Measurements from ENCODE around the gene TMEM201.
A peak's percentile ranks its signal among the peaks of the same experiment; 100 is the strongest.
"Not testable (repeated sequence)": the region's sequence is repeated elsewhere in the genome, so short reads cannot be mapped to it uniquely, and the experiment has no call there.

Gene TMEM201, protein sequence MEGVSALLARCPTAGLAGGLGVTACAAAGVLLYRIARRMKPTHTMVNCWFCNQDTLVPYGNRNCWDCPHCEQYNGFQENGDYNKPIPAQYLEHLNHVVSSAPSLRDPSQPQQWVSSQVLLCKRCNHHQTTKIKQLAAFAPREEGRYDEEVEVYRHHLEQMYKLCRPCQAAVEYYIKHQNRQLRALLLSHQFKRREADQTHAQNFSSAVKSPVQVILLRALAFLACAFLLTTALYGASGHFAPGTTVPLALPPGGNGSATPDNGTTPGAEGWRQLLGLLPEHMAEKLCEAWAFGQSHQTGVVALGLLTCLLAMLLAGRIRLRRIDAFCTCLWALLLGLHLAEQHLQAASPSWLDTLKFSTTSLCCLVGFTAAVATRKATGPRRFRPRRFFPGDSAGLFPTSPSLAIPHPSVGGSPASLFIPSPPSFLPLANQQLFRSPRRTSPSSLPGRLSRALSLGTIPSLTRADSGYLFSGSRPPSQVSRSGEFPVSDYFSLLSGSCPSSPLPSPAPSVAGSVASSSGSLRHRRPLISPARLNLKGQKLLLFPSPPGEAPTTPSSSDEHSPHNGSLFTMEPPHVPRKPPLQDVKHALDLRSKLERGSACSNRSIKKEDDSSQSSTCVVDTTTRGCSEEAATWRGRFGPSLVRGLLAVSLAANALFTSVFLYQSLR

GRCh38 chr1:9588551-9589143 is at the start of gene TMEM201:
Gene TMEM201 (plus strand): TSS chr1:9588911. CDS start chr1:9588931, 20 bp downstream.
- peak; percentile 99 for DNase-seq (ENCODE audit: low spot score)

- DNase-seq (ENCODE audit: low spot score), result peak; percentile 99
These were observed 49.4 kb upstream of the TMEM201 start, which contains the start of gene SLC25A33 for GRCh38 chr1:9539165-9539828. Gene SLC25A33 (plus strand): TSS chr1:9539465. CDS start chr1:9539692, 227 bp downstream.

GRCh38 chr1:9539829-9540550 is 48.7 kb upstream of the TMEM201 start:
- DNase-seq (ENCODE audit: low spot score), result peak; percentile 86

GRCh38 chr1:9542430-9542829 is 46.3 kb upstream of the TMEM201 start:
- DNase-seq (ENCODE audit: low spot score), result no peak

GRCh38 chr1:9544926-9545325 is 43.8 kb upstream of the TMEM201 start:
- no peak for DNase-seq (ENCODE audit: low spot score)

DNA sequence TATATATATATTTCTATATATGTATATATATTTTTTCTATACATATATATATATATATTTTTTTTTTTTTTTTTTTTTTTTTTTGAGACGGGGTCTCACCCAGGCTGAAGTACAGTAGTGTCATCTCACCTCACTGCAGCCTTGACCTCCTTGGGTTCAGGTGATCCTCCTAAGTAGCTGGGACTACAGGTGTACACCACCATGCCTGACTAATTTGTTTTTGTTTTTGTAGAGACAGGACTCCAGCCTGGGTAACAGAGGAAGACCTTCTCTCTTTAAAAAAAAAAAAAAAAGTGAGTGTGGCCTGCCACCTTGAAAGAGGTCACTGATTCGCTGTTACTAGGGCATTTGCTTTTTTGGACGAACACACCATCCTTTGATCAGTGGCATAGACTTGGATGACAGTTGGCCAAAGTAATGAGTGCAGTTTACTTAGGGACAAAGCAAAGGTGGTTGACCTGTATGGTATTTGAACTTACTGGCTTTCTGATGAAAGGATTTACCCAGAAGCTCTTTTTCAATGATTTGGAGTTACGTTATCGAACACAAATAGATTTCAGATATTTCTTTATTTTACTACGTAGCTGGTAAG is 38.7 kb upstream of the TMEM201 start:
- no peak for DNase-seq (ENCODE audit: low spot score)

DNA sequence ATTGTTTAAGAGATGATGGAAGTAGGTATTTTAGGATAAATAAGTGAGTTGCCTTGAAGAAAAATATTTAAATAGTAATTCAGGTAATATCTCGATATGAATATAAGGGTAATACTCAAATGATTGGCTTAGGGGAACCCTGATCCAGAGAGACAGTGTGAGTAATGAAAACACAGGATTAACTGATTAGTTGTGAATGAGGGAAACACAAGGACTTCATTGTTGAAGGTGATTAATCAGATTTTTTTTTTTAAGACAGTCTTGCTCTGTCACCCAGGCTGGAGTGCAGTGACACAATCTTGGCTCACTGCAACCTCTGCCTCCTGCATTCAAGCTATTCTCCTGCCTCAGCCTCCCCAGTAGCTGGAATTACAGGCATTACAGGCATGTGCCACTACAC is 36.7 kb upstream of the TMEM201 start:
- DNase-seq (ENCODE audit: low spot score), result no peak

DNA sequence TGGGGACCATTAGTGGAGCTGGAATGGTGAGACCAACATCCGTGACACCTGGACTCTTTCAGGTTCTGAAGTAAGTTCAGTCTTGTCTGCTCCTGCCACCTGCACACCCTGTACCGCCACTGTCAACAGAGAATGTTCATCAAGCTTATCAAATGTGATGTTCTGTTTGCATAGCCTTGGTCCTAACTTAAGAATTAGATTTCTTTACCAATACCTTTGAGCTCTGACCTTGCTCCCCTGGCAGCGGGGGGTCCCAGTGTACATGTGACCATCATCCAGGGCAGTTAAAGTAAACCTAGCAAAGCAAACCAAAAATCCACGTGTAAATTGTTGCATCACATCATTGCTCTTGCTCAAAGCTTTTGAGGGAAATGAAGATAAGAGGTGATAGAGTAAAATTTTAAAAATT is 35.0 kb upstream of the TMEM201 start:
- DNase-seq (ENCODE audit: low spot score), result no peak

- no peak for DNase-seq (ENCODE audit: low spot score)
These were observed 32.8 kb upstream of the TMEM201 start for GRCh38 chr1:9555942-9556341.

DNA sequence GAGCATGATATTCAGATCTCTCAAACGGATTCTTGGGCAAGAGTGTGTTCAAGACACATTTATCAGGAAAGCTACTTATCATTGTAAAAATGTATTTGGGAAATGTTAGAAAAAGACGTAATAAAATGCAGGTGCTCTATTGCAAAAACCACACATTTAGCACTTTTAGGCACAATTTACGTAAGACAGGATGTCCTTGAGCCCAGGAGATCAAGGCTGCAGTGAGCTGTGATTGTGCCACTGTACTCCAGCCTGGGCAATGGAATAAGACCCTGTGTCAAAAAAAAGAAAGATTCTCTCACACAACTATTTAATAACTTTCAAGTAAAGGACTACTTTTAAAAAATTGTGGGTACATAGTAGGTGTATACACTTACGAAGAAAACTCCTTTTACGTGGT is 31.1 kb upstream of the TMEM201 start:
- no peak for DNase-seq (ENCODE audit: low spot score)

DNA sequence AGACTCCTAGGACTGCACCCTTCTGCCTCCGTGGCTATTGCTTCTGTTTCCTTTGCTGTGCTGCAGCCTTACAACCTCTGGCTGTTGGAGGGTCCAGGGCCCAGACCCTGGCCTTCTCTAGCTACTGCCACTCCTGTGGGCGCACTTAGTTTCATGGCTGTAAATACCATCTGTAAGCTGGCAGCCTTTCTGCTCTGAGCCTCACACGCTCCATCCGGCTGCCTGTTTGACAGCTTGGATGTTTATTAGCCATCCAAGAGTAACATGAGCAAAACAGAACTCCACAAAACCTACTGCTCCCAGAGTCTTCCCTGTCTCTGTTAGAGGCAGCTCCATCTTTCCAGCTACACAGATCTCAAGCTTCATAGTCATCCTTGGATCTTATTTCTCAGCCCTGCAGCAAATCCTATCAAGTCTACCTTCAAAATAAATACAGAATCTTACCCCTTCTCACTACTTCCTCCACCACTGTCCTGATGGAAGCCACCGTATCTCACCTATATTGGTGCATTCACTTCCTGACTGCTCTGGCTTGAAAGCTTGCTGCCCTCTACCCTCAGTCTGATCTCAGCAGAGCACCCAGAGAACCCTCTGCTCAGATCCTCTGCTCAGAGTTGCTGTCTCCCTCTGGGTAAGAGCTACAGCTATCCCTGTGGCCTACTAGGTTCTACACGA is 30.3 kb upstream of the TMEM201 start:
- no peak for DNase-seq (ENCODE audit: low spot score)

- DNase-seq (ENCODE audit: low spot score), result no peak
These were observed 29.7 kb upstream of the TMEM201 start for GRCh38 chr1:9558946-9559545.

GRCh38 chr1:9559673-9560072 is 29.0 kb upstream of the TMEM201 start:
- DNase-seq (ENCODE audit: low spot score), result no peak

DNA sequence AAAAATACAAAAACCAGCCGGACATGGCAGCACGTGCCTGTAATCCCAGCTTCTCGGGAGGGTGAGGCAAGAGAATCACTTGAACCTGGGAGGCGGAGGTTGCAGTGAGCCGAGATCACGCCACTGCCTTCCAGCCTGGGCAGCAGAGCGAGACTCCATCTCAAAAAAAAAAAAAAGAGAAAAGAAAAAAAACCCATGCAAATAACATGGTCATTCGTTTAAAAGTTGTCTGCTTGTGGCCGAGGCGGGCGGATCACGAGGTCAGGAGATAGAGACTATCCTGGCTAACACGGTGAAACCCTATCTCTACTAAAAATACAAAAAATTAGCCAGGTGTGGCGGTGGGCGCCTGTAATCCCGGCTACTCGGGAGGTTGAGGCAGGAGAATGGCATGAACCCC is 28.6 kb upstream of the TMEM201 start:
- DNase-seq (ENCODE audit: low spot score), result not testable (repeated sequence)

DNA sequence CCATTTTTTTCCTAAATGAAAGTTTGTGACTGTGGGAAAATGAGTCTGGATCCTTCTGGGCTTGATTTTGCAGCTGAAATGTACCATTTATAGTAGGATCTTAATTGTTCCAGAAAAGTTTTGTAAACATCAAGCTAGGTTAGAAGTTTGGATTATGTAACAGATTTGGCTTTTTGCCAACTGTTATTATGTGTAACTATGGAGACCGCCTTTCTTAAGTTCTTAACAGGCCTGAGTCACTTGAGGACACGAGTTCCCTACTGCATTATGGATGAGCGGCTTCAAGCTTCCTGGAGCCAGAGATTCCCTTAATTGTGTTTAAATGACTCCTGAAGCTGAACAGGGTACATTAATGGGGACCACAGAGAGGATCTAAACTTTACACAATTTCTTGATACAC is 27.3 kb upstream of the TMEM201 start:
- peak; percentile 79 for DNase-seq (ENCODE audit: low spot score)

DNA sequence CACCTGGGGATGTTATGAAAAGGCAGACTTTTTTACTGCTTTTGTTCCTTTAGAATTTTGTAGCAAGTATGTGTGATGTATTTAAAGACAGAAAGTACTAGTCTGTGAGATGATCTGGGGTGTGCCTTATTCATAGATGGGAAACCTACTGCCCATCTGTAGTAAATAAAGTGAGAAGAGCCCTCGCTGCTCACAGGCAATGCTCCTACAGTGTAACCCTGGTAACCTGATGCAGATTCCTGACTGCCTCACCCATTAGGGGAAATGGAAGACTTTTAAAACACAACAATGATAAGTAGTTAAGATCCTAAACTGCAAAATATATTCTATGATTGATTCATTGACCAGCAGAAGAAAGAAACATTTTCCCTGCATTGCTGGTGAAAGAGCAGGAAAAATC is 19.4 kb upstream of the TMEM201 start:
- DNase-seq (ENCODE audit: low spot score), result no peak

GRCh38 chr1:9570886-9571529 is 17.7 kb upstream of the TMEM201 start:
- not testable (repeated sequence) for DNase-seq (ENCODE audit: low spot score)

DNA sequence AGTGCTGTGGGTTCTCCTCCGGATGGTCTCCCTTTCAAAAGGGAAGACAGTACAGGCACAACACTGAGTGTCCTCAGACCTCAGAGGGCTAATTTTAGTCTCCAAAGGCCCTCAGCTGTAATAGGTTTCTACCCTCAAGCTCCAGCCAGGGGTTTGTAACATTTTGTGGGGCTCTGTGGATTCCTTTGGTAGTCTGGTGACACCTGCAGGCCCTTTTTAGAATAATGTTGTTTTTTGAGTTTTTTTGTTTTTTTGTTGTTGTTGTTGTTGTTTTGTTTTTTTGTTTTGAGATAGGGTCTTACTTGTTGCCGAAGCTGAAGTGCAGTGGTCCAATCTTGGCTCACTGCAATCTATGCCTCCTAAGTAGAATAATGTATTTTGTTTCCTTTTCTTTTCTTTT is 15.0 kb upstream of the TMEM201 start:
- DNase-seq (ENCODE audit: low spot score), result no peak

- DNase-seq (ENCODE audit: low spot score), result no peak
These were observed 13.2 kb upstream of the TMEM201 start for GRCh38 chr1:9575486-9575885.

GRCh38 chr1:9576903-9577302 is 11.8 kb upstream of the TMEM201 start:
- DNase-seq (ENCODE audit: low spot score), result no peak

Measured in AG20443 (cell line).